ENCODE data around the gene EML1. TPM values are rescaled to one million over a fixed set of nuclear protein-coding genes. Genes with fewer than 3 reads are reported as not detected.

The EML1 gene
- polyA plus RNA-seq, 1 donor from 2014 or later: 21.7 TPM

DNA sequence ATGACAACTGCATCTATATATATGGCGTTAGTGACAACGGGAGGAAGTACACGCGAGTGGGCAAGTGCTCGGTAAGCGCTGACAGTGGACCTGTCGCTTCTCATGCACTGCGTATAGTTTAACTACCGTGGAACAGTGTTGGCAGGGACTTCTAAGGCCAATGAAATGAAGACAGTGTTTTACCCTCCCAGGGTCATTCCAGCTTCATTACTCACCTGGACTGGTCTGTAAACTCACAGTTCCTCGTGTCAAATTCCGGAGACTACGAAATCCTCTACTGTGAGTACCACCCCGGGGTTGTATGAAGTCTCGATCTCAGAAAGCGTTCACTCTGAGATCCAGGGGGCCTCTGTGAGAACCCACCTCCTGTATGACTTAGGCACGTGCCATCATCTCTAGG lies 142.8 kb downstream of the EML1 start:
- Histone ChIP-seq H3K36me3 (ENCODE audit: insufficient read depth, low read length) (no peaks in the 10 kb centered on the region), H3K27me3 (ENCODE audit: insufficient read depth, low read depth, low read length) (no peaks in the 10 kb centered on the region)
- no peak for TF ChIP-seq EZH2 (IDR thresholded peaks at IDR 0.05; ENCODE audit: borderline replicate concordance, insufficient read depth, low read length, poor library complexity, severe bottlenecking)
- TF ChIP-seq MXI1 (conservative IDR thresholded peaks at IDR 0.05; ENCODE audit: poor library complexity, severe bottlenecking): no peak
- TF ChIP-seq, protein P1, sequence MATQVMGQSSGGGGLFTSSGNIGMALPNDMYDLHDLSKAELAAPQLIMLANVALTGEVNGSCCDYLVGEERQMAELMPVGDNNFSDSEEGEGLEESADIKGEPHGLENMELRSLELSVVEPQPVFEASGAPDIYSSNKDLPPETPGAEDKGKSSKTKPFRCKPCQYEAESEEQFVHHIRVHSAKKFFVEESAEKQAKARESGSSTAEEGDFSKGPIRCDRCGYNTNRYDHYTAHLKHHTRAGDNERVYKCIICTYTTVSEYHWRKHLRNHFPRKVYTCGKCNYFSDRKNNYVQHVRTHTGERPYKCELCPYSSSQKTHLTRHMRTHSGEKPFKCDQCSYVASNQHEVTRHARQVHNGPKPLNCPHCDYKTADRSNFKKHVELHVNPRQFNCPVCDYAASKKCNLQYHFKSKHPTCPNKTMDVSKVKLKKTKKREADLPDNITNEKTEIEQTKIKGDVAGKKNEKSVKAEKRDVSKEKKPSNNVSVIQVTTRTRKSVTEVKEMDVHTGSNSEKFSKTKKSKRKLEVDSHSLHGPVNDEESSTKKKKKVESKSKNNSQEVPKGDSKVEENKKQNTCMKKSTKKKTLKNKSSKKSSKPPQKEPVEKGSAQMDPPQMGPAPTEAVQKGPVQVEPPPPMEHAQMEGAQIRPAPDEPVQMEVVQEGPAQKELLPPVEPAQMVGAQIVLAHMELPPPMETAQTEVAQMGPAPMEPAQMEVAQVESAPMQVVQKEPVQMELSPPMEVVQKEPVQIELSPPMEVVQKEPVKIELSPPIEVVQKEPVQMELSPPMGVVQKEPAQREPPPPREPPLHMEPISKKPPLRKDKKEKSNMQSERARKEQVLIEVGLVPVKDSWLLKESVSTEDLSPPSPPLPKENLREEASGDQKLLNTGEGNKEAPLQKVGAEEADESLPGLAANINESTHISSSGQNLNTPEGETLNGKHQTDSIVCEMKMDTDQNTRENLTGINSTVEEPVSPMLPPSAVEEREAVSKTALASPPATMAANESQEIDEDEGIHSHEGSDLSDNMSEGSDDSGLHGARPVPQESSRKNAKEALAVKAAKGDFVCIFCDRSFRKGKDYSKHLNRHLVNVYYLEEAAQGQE (IDR thresholded peaks at IDR 0.05; ENCODE audit: borderline replicate concordance): no peak
- no peak for TF ChIP-seq CTCF (IDR thresholded peaks at IDR 0.05; ENCODE audit: poor library complexity, severe bottlenecking)
- TF ChIP-seq SMC3 (conservative IDR thresholded peaks at IDR 0.05; ENCODE audit: poor library complexity): no peak
- no peak for TF ChIP-seq EP300 (conservative IDR thresholded peaks at IDR 0.05; ENCODE audit: poor library complexity, severe bottlenecking)
- TF ChIP-seq TAF1 (IDR thresholded peaks at IDR 0.05; ENCODE audit: low read depth): no peak

DNA sequence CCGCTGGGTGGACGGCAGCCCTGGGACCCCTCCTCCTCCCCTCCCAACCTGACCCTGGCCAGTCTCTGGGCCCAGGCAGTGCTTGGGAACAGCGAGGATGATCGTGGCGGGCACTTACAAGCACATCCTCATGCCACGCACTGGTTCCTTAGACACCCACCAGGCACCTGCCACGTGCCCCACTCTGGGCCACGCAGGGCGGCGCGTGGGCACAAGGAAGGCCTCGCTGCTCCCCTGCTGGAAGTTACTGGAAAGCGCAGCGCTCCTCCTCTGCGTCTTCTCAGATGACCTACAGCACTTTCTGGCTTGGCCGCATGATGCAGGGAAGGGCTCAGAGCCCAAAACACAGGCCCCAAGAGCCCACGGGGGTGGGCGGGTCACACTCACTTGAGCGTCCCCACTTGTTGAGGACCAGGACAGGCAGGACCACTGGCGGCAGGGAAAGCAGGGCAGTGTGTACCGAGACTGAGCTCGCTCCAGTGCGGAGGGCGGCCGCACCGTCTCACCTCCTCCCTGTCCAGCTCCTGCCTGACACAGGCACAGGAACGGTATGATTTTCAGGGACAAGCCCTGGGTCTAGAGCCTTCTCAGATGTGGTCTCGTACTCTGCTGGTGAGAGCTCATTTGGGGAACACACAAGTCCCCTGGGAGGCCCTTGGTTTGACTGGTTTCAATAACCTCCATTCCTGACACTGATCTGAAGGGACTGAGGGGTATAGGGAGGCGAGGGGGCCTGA lies 143.7 kb downstream of the EML1 start:
- TF ChIP-seq EZH2 (IDR thresholded peaks at IDR 0.05; ENCODE audit: borderline replicate concordance, insufficient read depth, low read length, poor library complexity, severe bottlenecking) (no peak), CTCF (IDR thresholded peaks at IDR 0.05; ENCODE audit: poor library complexity, severe bottlenecking) (no peak)
- TF ChIP-seq, protein P1 (IDR thresholded peaks at IDR 0.05; ENCODE audit: borderline replicate concordance): no peak
- Histone ChIP-seq H3K36me3 (ENCODE audit: insufficient read depth, low read length) (no peaks in the 10 kb centered on the region), H3K27me3 (ENCODE audit: insufficient read depth, low read depth, low read length) (no peaks in the 10 kb centered on the region), H4K20me1 (ENCODE audit: insufficient read depth) (no peaks in the 10 kb centered on the region), H3K79me2 (replicated peaks; ENCODE audit: insufficient read depth, low read length) (no peaks in the 10 kb centered on the region), H2AFZ (ENCODE audit: low read depth, low read length) (no peak overlapping the region), H3K9ac (ENCODE audit: low read length) (no peak overlapping the region), H3F3A (ENCODE audit: insufficient read depth, low read length, poor library complexity, severe bottlenecking) (no peaks in the 10 kb centered on the region), H3K4me2 (ENCODE audit: low read length) (no peak overlapping the region), H3K4me3 (ENCODE audit: low read length) (no peak overlapping the region), H3K9me3 (ENCODE audit: low read length) (no peaks in the 10 kb centered on the region), H3K27ac (ENCODE audit: low read length) (no peak overlapping the region), H3K9me2 (ENCODE audit: insufficient read depth, low read length) (no peaks in the 10 kb centered on the region)

More for the DNA sequence above, 142.8 kb downstream of the EML1 start:
- Histone ChIP-seq H4K20me1 (ENCODE audit: insufficient read depth) (no peaks in the 10 kb centered on the region), H3K9me3 (ENCODE audit: low read length) (no peaks in the 10 kb centered on the region), H3K79me2 (replicated peaks; ENCODE audit: insufficient read depth, low read length) (no peaks in the 10 kb centered on the region), H3K4me3 (ENCODE audit: low read length) (no peak overlapping the region), H3F3A (ENCODE audit: insufficient read depth, low read length, poor library complexity, severe bottlenecking) (no peaks in the 10 kb centered on the region), H2AFZ (ENCODE audit: low read depth, low read length) (no peak overlapping the region), H3K9me2 (ENCODE audit: insufficient read depth, low read length) (no peaks in the 10 kb centered on the region), H3K4me2 (ENCODE audit: low read length) (no peak overlapping the region), H3K9ac (ENCODE audit: low read length) (no peak overlapping the region), H3K27ac (ENCODE audit: low read length) (no peak overlapping the region)

Measured in neural cell (in vitro differentiated cells).